Measurements from ENCODE around the gene OSTN.
"Not testable (repeated sequence)": the region's sequence is repeated elsewhere in the genome, so short reads cannot be mapped to it uniquely, and the experiment has no call there.

Gene OSTN

GRCh38 chr3:191269289-191270085 is 70.4 kb downstream of the OSTN start:
- Histone ChIP-seq H3K27me3 (ENCODE audit: control insufficient read depth, insufficient read depth, low read length) (no peaks in the 10 kb centered on the region), H3K4me3 (ENCODE audit: low read length) (no peak overlapping the region), H3K9me3 (replicated peaks; ENCODE audit: low read length) (no peaks in the 10 kb centered on the region), H3K9ac (ENCODE audit: low read depth, low read length) (no peak overlapping the region), H3K4me2 (ENCODE audit: low read length) (no peak overlapping the region), H3K36me3 (ENCODE audit: insufficient read depth, low read length) (no peaks in the 10 kb centered on the region), H3K4me1 (ENCODE audit: control insufficient read depth, insufficient read depth, low read length) (no peaks in the 10 kb centered on the region)

GRCh38 chr3:191275244-191275643 is 76.2 kb downstream of the OSTN start:
- not testable (repeated sequence) for H3K36me3 ChIP-seq (ENCODE audit: insufficient read depth, low read length); H3K4me3 ChIP-seq (ENCODE audit: low read length); H3K27me3 ChIP-seq (ENCODE audit: control insufficient read depth, insufficient read depth, low read length); H3K4me2 ChIP-seq (ENCODE audit: low read length); H3K9ac ChIP-seq (ENCODE audit: low read depth, low read length); H3K4me1 ChIP-seq (ENCODE audit: control insufficient read depth, insufficient read depth, low read length); H3K9me3 ChIP-seq (replicated peaks; ENCODE audit: low read length)

DNA sequence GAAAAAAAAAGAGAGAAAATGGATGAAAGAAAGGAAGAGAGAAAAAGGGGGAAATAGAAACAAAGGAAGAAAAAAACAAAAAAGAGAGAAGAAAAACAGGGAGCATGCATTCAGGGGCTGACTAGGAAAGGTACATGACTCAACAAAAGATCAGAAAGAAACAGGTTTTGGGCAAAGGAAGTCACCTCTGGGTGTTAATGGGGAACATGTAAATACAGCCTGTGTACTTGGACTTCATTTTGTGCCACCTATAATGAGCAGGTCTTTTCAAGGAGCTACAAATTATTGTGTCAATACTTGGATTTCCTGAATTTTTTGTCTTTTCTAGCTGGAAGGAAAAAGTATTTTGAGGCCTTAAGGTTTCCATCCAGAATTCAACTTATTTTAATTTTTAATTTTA is 76.7 kb downstream of the OSTN start:
- no peaks in the 10 kb centered on the region for H3K36me3 ChIP-seq (ENCODE audit: insufficient read depth, low read length)
- H3K4me3 ChIP-seq (ENCODE audit: low read length): no peak overlapping the region
- no peak overlapping the region for H3K4me2 ChIP-seq (ENCODE audit: low read length)
- H3K4me1 ChIP-seq (ENCODE audit: control insufficient read depth, insufficient read depth, low read length): no peaks in the 10 kb centered on the region
- H3K27me3 ChIP-seq (ENCODE audit: control insufficient read depth, insufficient read depth, low read length): no peaks in the 10 kb centered on the region
- H3K9ac ChIP-seq (ENCODE audit: low read depth, low read length): no peak overlapping the region
- H3K9me3 ChIP-seq (replicated peaks; ENCODE audit: low read length): no peaks in the 10 kb centered on the region

DNA sequence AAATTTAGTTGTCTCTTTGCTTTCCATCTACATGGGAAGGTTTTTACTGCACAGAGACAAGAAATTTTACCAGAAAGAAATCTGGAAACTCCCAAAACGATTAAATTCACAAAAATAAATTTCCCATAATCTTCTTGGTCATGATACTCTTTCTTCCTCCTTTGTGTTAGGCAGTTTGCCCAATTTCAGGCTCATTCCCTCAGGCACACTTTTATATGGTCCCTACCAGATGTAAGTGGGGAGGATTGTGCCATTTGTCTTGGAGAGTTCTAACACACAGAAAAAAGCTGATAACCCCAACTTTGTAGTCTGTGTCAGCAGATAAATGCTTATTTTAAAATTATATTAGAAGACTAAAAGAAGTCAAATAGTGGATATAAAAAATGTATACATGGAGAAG is 81.1 kb downstream of the OSTN start:
- no peak overlapping the region for H3K9ac ChIP-seq (ENCODE audit: low read depth, low read length)
- no peak overlapping the region for H3K4me2 ChIP-seq (ENCODE audit: low read length)
- H3K4me3 ChIP-seq (ENCODE audit: low read length): no peak overlapping the region
- no peaks in the 10 kb centered on the region for H3K9me3 ChIP-seq (replicated peaks; ENCODE audit: low read length)
- no peaks in the 10 kb centered on the region for H3K27me3 ChIP-seq (ENCODE audit: control insufficient read depth, insufficient read depth, low read length)
- no peaks in the 10 kb centered on the region for H3K36me3 ChIP-seq (ENCODE audit: insufficient read depth, low read length)
- H3K4me1 ChIP-seq (ENCODE audit: control insufficient read depth, insufficient read depth, low read length): peaks cover 16% of the 10 kb centered on the region

DNA sequence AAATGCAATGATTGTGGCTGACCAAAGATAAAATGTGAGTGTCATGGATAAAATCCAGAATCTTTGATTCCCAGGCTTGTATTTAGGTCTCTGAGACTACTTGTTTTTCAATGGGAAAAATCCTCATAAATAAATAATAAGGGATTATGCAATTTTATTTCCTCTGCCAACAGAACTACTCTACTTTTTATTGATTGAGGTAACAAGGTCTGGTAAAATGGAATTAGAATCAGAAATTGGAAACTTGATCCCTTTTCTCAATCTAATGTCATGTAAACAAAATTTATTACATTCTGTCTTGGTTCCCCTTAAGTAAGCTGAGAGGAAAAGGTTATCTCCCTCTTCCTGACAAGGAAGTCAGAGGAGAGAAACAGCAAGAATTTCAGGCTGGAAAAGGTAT is 81.8 kb downstream of the OSTN start:
- Histone ChIP-seq H3K36me3 (ENCODE audit: insufficient read depth, low read length) (no peaks in the 10 kb centered on the region), H3K27me3 (ENCODE audit: control insufficient read depth, insufficient read depth, low read length) (no peaks in the 10 kb centered on the region), H3K9ac (ENCODE audit: low read depth, low read length) (no peak overlapping the region)

GRCh38 chr3:191282251-191283185 is 83.5 kb downstream of the OSTN start:
- Histone ChIP-seq H3K27me3 (ENCODE audit: control insufficient read depth, insufficient read depth, low read length) (no peaks in the 10 kb centered on the region), H3K9ac (ENCODE audit: low read depth, low read length) (no peak overlapping the region), H3K4me3 (ENCODE audit: low read length) (no peak overlapping the region), H3K4me1 (ENCODE audit: control insufficient read depth, insufficient read depth, low read length) (peaks cover 16% of the 10 kb centered on the region), H3K36me3 (ENCODE audit: insufficient read depth, low read length) (no peaks in the 10 kb centered on the region), H3K4me2 (ENCODE audit: low read length) (peak overlapping the region; percentile 34), H3K9me3 (replicated peaks; ENCODE audit: low read length) (no peaks in the 10 kb centered on the region)

More for the DNA sequence above, 81.8 kb downstream of the OSTN start:
- Histone ChIP-seq H3K4me2 (ENCODE audit: low read length) (no peak overlapping the region), H3K9me3 (replicated peaks; ENCODE audit: low read length) (no peaks in the 10 kb centered on the region), H3K4me1 (ENCODE audit: control insufficient read depth, insufficient read depth, low read length) (peaks cover 16% of the 10 kb centered on the region), H3K4me3 (ENCODE audit: low read length) (no peak overlapping the region)

GRCh38 chr3:191283400-191283799 is 84.4 kb downstream of the OSTN start:
- peaks cover 16% of the 10 kb centered on the region for H3K4me1 ChIP-seq (ENCODE audit: control insufficient read depth, insufficient read depth, low read length)
- no peaks in the 10 kb centered on the region for H3K9me3 ChIP-seq (replicated peaks; ENCODE audit: low read length)
- H3K4me3 ChIP-seq (ENCODE audit: low read length): no peak overlapping the region
- peak overlapping the region; percentile 34 for H3K4me2 ChIP-seq (ENCODE audit: low read length)
- H3K9ac ChIP-seq (ENCODE audit: low read depth, low read length): no peak overlapping the region
- H3K27me3 ChIP-seq (ENCODE audit: control insufficient read depth, insufficient read depth, low read length): no peaks in the 10 kb centered on the region
- no peaks in the 10 kb centered on the region for H3K36me3 ChIP-seq (ENCODE audit: insufficient read depth, low read length)

- Histone ChIP-seq H3K4me2 (ENCODE audit: low read length) (no peak overlapping the region), H3K36me3 (ENCODE audit: insufficient read depth, low read length) (no peaks in the 10 kb centered on the region), H3K9me3 (replicated peaks; ENCODE audit: low read length) (no peaks in the 10 kb centered on the region), H3K4me3 (ENCODE audit: low read length) (no peak overlapping the region), H3K4me1 (ENCODE audit: control insufficient read depth, insufficient read depth, low read length) (no peaks in the 10 kb centered on the region), H3K27me3 (ENCODE audit: control insufficient read depth, insufficient read depth, low read length) (no peaks in the 10 kb centered on the region), H3K9ac (ENCODE audit: low read depth, low read length) (no peak overlapping the region)
These were observed 91.4 kb downstream of the OSTN start for GRCh38 chr3:191290311-191291025.

DNA sequence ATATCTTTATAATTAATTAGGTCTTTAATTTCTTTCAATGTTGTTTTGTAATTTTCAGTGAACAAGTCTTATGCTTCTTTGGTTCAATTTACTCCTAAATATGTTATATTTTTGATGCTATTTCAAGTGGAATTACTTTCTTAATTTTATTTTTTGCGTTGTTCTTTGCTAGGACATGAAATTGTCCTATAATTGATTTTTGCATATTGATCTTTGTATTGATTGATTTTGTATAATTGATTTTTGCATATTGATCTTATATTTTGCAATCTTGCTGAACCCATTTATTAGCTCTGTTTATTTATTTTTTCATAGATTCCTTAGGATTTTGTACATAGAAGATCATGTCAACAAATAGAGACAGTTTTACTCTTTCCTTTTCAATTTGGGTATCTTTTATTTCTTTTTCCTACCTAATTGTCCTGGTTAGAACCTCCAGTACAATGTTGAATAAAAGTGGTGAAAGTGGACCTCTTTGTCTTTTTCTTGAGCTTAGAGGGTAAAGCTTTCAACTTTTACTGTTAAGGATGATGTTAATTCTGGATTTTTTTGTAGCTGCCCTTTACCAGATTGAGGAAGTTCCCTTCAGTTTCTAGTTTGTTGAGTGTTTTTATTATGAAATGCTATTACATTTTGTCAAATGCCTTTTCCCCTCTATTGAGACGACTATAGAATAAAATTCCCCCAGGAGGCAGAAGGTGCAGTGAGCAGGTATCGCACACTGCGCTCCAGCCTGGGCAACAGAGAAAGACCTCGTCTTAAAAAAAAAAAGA is 93.4 kb downstream of the OSTN start:
- H3K4me1 ChIP-seq (ENCODE audit: control insufficient read depth, insufficient read depth, low read length): no peaks in the 10 kb centered on the region
- H3K4me3 ChIP-seq (ENCODE audit: low read length): no peak overlapping the region
- H3K36me3 ChIP-seq (ENCODE audit: insufficient read depth, low read length): no peaks in the 10 kb centered on the region
- no peaks in the 10 kb centered on the region for H3K9me3 ChIP-seq (replicated peaks; ENCODE audit: low read length)
- H3K4me2 ChIP-seq (ENCODE audit: low read length): no peak overlapping the region
- H3K9ac ChIP-seq (ENCODE audit: low read depth, low read length): no peak overlapping the region
- no peaks in the 10 kb centered on the region for H3K27me3 ChIP-seq (ENCODE audit: control insufficient read depth, insufficient read depth, low read length)

DNA sequence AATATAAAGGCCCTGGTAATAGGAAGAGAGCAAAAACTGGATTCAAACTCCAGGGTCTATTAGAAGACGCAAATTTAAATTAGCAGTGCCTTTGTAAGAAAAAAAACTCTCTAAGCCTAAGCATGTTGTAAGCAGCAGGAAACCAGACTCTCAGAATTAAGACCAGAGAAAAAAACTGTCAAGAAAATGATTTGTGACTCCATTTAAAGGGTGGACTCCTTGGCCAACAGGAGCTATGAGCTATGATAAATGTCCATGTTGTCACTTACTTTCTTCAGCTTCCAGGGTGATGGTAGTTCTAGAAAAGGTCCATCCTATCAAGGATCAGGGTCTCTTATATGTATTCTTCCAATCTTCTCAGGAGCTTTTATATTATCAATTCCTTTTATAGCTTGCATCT is 95.2 kb downstream of the OSTN start:
- H3K9ac ChIP-seq (ENCODE audit: low read depth, low read length): no peak overlapping the region
- H3K4me1 ChIP-seq (ENCODE audit: control insufficient read depth, insufficient read depth, low read length): no peaks in the 10 kb centered on the region
- no peaks in the 10 kb centered on the region for H3K27me3 ChIP-seq (ENCODE audit: control insufficient read depth, insufficient read depth, low read length)
- H3K4me2 ChIP-seq (ENCODE audit: low read length): no peak overlapping the region
- H3K9me3 ChIP-seq (replicated peaks; ENCODE audit: low read length): no peaks in the 10 kb centered on the region
- H3K4me3 ChIP-seq (ENCODE audit: low read length): no peak overlapping the region
- H3K36me3 ChIP-seq (ENCODE audit: insufficient read depth, low read length): no peaks in the 10 kb centered on the region

Data from skeletal muscle satellite cell (primary cell).